Adrenal gland (tissue), 5 donors: ENCODE measurements around the gene CREB3L4.

Experiments
- POLR2A ChIP-seq, 2 donors: fragments of 450-650 bp; IDR thresholded peaks; one replicate each; pipeline ENCODE4 v1.6.1; 2017; ENCODE audit warnings: antibody characterized with exemption in 2 of 2, mild to moderate bottlenecking in 2 of 2, moderate library complexity in 1 of 2
- TF ChIP-seq, protein P1 (sequence below), 6 experiments: fragments of 450-650 bp in 4 of 6; fragments of 200-600 bp in 2 of 6; sonication (generic) in 1 of 6; IDR thresholded peaks; 1 replicate in 5 of 6; 2 replicates in 1 of 6; pipeline versions ENCODE4 v1.5.1 to v1.8.0; 2016 to 2021; ENCODE audit warnings: antibody characterized with exemption in 6 of 6, mild to moderate bottlenecking in 2 of 6, moderate library complexity in 1 of 6
- donor health status: DM: no; HTN: no; CAD: no.

DNA sequence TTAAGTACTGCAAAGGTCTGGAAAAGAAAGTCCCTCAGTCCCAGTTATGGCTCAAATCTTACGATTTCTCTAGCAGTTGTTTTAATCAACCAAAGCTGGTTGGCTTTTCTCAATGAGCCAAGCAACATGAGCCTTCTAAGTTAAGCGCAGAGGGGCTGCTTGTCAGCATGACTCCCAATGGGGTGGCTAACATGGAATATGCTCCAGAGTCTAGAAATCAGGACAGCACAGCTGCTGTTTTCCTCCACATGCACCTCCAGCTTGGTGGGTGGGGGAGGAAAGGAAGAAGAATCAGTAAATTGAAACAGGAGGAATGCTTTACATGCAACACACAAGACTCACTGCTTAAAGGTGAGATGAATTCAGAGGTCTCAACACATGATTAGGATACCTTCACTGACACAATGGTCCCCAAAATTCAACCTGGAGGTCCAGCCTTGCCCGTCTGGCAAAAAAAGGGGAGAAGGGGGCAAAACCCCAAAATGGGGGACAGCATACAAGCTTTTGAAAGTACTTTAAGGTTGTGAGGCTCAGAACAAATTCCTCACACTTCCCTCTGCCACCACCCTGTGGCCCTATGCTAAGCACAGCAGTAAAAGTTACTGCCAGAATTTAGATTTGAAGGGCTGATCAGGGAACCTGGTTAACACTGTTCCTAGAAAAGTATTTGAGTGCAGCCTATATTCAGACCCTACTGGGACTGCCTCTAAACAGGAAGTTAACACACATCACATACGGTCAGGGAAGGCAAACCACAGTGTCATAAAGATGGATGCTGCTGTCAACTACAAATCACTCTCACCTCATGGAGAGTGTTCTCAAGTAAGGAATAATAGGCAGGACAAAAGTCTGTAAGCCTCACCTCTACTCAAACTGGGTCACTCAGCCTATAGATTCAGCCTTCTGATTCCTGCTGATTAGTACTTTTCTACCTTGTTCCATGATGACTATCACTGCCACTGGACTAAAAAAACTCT, 47.5 kb upstream of the CREB3L4 start:
- TF ChIP-seq, protein P1, sequence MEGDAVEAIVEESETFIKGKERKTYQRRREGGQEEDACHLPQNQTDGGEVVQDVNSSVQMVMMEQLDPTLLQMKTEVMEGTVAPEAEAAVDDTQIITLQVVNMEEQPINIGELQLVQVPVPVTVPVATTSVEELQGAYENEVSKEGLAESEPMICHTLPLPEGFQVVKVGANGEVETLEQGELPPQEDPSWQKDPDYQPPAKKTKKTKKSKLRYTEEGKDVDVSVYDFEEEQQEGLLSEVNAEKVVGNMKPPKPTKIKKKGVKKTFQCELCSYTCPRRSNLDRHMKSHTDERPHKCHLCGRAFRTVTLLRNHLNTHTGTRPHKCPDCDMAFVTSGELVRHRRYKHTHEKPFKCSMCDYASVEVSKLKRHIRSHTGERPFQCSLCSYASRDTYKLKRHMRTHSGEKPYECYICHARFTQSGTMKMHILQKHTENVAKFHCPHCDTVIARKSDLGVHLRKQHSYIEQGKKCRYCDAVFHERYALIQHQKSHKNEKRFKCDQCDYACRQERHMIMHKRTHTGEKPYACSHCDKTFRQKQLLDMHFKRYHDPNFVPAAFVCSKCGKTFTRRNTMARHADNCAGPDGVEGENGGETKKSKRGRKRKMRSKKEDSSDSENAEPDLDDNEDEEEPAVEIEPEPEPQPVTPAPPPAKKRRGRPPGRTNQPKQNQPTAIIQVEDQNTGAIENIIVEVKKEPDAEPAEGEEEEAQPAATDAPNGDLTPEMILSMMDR (IDR thresholded peaks at IDR 0.05): peak in 4 of 6 experiments; percentile 25 to 30 (median 27)
- TF ChIP-seq POLR2A (IDR thresholded peaks at IDR 0.05): no peak
